ENCODE measurements around the gene DRD4. TPM values are rescaled to one million over a fixed set of nuclear protein-coding genes. Genes with fewer than 3 reads are reported as not detected.

DRD4 gene
- total RNA-seq, 1 donor from 2014 or later, result 1.2 TPM

DNA sequence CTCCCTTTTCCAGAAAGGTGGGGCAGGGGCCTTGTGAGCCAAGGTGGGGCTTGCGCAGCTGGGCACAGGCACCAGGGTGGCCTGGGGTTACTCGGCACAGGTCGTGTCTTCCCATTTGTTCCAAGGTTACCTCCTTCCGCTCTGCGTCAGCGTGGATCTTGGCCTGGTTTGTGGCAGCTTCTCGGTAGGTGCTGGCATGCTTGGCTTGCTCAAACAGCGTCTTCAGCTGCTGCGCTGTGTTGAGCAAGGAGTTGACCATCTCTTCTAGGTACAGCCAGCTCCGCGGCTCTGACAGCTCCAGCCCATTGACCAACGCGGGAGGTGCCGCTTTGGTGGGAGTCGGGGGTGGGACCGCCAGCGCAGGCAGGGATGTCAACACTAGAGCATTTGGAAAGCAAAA, 37.3 kb downstream of the DRD4 start:
- Histone ChIP-seq H3K4me3 (no peak overlapping the region), H3K27ac (no peak overlapping the region), H3K27me3 (no peaks in the 10 kb centered on the region), H3K4me1 (no peaks in the 10 kb centered on the region), H3K36me3 (peaks cover 71% of the 10 kb centered on the region), H3K9me3 (no peaks in the 10 kb centered on the region)
- ATAC-seq, result no peak
- intact Hi-C loops (cut with DNase I), result no loop called here
- no peak for DNase-seq
- TF ChIP-seq, protein P1, sequence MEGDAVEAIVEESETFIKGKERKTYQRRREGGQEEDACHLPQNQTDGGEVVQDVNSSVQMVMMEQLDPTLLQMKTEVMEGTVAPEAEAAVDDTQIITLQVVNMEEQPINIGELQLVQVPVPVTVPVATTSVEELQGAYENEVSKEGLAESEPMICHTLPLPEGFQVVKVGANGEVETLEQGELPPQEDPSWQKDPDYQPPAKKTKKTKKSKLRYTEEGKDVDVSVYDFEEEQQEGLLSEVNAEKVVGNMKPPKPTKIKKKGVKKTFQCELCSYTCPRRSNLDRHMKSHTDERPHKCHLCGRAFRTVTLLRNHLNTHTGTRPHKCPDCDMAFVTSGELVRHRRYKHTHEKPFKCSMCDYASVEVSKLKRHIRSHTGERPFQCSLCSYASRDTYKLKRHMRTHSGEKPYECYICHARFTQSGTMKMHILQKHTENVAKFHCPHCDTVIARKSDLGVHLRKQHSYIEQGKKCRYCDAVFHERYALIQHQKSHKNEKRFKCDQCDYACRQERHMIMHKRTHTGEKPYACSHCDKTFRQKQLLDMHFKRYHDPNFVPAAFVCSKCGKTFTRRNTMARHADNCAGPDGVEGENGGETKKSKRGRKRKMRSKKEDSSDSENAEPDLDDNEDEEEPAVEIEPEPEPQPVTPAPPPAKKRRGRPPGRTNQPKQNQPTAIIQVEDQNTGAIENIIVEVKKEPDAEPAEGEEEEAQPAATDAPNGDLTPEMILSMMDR (IDR thresholded peaks at IDR 0.05), result no peak

DNA sequence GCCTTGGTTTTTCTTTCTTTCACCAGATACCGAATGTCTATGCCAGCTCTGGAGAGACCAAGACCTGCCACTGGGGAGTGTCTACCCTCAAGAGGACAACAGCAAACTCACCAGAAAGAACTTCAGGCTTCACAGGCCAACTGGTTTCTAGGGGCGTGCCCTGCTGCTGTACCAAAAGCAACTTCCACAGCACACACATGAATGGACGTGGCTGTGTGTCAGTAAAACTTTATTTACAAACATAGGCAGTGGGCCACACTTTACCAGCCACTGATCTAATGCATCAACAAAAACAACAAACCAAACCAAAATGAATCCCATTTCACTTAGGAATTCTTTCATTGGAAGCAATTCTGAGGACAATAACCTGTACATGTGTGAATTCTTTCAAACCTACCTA, 41.2 kb downstream of the DRD4 start:
- Histone ChIP-seq H3K27ac (no peak overlapping the region), H3K9me3 (no peaks in the 10 kb centered on the region), H3K36me3 (peaks cover 61% of the 10 kb centered on the region), H3K4me3 (no peak overlapping the region), H3K4me1 (no peaks in the 10 kb centered on the region), H3K27me3 (no peaks in the 10 kb centered on the region)
- TF ChIP-seq, protein P1 (IDR thresholded peaks at IDR 0.05), result no peak
- ATAC-seq, result no peak
- intact Hi-C loops (cut with DNase I), result no loop called here
- DNase-seq, result no peak

DNA sequence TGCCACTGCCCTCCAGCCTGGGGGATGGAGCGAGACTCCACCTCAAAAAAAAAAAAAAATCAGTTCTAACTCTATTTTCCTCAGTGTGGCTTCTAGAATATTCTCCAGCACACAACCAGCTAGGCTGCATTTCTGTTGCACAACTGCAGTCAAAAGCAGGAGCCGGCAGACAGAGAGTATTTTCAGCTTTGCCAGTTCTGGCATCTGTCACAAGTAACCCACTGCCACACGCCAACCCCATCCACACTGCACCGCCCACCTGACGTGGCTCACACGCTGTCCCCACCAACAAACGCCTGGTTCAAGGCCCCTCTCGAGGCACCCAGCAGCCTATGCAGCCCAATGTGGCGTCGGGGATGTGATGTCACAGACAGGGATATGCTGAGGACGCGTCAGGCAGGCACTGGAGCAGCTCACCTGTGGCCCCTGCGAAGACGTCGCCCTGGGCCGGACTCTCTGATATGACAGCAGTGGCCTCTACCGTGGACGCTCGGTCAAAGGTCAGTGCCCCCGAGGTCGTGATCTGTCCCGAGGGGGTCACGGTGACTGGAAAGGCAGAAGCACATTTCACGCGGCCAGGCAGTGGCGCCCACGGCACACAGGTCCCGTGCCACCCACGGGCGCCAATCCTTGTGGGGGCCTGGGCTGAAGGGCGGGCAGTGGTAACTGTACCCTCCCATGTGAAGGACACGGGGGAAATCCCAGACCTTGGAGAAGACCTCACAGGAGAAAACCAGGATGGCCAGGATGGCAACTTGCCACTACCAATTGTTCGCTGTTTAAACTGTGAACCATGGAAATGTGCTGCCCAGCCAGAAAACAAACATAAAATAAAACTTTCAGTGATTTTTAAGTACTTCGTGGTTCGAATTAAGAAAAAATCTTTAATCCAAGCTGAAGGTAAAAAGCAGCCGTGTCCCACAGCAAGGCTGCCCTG, 42.5 kb downstream of the DRD4 start:
- intact Hi-C loops (cut with DNase I), result no loop called here
- Histone ChIP-seq H3K27ac (no peak overlapping the region), H3K36me3 (peaks cover 61% of the 10 kb centered on the region), H3K4me1 (no peaks in the 10 kb centered on the region), H3K9me3 (no peaks in the 10 kb centered on the region), H3K4me3 (no peak overlapping the region), H3K27me3 (no peaks in the 10 kb centered on the region)
- ATAC-seq, result no peak
- no peak for DNase-seq
- TF ChIP-seq, protein P1 (IDR thresholded peaks at IDR 0.05), result no peak

DNA sequence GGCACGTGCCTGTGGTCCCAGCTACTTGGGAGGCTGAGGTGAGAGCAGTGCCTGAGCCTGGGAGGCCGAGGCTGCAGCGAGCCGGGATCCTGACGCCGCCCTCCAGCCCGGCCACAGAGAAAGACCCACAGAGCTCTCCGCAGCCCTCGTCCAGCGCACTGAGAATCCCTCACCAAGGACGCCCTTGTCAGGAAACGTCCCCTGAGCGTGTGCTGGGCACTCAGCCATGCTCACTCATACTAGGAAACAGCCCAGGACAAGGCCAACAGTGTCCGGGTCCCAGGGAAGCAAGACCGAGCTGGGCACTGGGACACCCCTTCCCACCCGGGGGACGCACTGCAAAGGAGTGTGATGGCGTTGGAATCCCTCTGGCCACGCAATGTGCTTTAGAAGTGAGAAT, 43.4 kb downstream of the DRD4 start:
- intact Hi-C loops (cut with DNase I), result no loop called here
- Histone ChIP-seq H3K9me3 (no peaks in the 10 kb centered on the region), H3K27ac (no peak overlapping the region), H3K4me3 (no peak overlapping the region), H3K4me1 (no peaks in the 10 kb centered on the region), H3K36me3 (peaks cover 63% of the 10 kb centered on the region), H3K27me3 (no peaks in the 10 kb centered on the region)
- DNase-seq (no peak), ATAC-seq (peak; percentile 31)
- TF ChIP-seq, protein P1 (IDR thresholded peaks at IDR 0.05), result no peak

DNA sequence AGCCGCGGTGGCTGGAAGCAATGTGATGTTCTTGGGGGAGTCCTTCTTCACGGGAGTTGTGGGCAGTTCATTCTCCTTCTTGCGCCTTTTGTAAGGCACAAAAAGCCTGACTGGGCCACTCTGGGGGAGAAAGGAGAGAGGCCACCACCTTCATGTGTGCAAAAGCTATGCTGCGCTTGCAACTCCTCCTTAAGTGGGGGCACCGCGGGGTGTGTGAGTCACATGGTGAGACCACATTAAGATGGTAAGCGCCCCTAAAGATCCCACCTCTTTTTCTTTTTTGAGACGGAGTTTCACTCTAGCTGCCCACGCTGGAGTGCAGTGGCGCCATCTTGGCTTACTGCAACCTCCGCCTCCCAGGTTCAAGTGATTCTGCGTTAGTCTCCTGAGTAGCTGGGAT, 43.9 kb downstream of the DRD4 start:
- Histone ChIP-seq H3K36me3 (peaks cover 68% of the 10 kb centered on the region), H3K4me3 (no peak overlapping the region), H3K27ac (no peak overlapping the region), H3K27me3 (no peaks in the 10 kb centered on the region), H3K4me1 (no peaks in the 10 kb centered on the region), H3K9me3 (no peaks in the 10 kb centered on the region)
- ATAC-seq, result no peak
- intact Hi-C loops (cut with DNase I), result no loop called here
- DNase-seq, result no peak
- TF ChIP-seq, protein P1 (IDR thresholded peaks at IDR 0.05), result no peak

Measured in upper lobe of right lung (tissue), 1 donor.